Activated CD8-positive, alpha-beta memory T cell treated with anti-CD3 and anti-CD28 coated beads for 24 hours (primary cell): ENCODE measurements around the gene ADAM19.

ENCODE experiments used
- DNase-seq: peaks from one replicate; pipeline ENCODE4 v3.0.0-alpha.2; 2020

Gene ADAM19

DNA sequence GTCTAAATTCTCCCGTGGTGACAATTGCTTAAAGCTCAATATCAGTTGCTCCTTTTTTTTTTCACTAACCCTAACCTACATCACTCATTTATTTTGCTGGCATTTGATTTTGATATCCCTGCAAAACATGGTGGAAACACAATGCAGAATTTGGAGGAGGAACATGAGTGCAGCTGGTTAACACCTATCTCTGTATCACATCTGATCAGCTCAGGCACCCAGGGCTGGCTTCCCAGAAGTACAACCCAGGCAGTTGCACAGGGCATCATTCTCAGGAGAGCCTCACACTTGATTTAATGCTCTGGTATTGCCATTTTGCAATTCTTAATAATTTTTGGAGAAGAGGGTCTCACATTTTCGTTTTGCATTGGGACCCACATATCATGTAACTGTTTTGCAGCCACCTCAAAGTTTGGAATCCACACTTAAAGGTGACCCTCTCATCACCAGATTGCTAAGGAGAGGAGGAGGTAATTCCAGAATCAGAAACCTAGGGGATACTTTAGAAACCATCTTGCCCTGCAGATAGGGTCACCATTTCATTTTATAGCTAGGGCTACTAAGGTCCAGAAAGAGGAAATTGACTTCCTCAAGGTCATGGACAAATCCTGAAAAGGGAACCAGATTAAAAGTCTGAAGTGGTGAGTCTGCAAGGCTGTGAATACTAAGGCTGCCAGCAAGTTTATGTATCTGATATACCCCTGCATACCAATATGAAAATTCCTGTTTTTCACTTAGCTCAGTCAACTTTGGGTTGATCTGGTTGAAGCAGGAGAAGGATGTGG, 19.3 kb upstream of the ADAM19 start:
- DNase-seq, result no peak

- no peak for DNase-seq
Measured at GRCh38 chr5:157594257-157594656, 18.7 kb upstream of the ADAM19 start.

DNA sequence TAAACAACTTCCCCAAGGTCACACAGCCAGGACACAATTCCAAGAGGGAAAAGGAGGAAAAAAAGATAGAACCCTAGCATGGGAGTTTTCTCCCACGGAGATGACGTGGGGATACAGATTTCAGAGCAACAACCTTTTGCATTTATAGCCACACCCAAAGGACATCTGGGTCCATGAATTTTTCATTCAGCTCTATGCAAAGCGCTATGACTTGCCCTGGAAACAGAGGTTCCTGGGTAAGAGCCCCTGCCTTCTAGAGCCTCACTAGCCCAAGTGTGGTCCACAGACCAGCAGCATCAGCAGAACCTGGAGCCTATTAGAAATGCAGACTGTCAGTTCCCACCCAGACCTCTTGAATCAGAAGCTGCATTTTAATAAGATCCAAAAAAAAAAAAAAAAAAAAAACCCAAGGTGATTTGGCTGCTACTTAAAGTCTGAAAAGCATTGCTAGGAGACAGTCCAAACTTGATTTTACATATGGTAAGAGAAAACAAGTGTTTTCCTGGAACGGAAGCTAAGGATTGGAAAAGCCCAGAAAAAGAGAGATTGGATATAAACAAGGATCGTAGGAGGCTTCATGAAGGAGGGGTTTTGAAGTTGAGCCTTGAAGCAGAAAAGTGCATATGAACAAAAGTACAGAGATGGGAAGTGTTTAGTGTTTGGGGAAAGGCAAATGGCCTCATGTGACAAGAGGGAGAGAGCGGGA, 17.6 kb upstream of the ADAM19 start:
- no peak for DNase-seq

DNA sequence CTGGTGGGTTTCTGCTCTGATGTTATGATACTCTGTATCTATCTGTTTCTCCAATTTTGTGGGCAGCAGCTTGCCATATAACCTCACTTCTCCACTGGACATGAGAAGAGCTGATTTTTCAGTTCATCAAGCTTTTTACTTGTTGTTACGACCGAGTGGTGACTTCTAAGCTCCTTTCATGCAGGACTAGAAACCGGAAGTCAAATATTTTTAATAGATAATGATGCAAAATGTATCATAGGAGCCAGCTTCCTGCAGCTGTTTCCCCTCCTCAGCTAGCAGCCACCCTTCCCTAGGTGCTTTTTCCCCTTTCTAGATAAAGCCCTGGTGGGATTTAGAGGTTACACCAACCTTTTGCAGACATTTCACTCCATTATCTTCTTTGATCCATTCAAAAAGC, 17.0 kb upstream of the ADAM19 start:
- no peak for DNase-seq

DNA sequence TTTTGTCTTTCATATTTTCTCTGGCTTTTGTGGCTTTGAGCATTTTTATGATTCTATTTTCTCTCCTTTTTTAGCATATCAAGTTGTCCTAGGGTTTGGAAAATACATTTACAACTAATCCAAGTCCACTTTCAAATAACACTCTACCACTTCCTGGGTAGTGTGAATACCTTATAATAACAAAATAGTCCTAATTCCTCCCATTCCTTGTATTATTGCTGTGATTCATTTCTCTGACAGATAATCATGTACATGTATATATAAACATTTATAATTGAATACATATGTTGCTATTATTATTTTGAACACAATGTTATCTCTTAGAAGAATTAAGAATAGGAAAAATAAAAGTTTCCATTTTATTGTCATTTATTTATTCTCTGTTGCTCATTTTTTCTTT, 14.9 kb upstream of the ADAM19 start:
- no peak for DNase-seq

DNA sequence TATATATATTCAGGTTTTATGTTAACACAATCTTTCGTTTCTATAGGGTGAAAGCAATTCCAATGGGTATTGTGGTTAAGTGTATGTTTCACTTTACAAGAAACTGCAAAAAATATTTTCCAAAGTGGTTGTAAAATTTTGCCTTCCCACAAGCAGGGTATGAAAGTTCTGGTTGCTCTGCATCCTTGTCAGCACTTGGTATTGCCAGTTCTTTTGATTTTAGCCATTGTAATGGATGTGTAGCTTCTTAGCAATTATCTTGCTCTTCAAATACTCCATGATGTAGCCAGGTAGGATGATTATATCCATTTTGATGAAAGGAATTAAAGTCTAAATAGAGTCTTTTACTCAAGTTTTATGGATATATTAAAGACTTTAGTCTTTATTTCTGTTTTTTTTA, 9.1 kb upstream of the ADAM19 start:
- DNase-seq, result no peak

GRCh38 chr5:157582731-157583620, 7.4 kb upstream of the ADAM19 start:
- DNase-seq, result no peak

GRCh38 chr5:157581901-157582300, 6.3 kb upstream of the ADAM19 start:
- no peak for DNase-seq

DNA sequence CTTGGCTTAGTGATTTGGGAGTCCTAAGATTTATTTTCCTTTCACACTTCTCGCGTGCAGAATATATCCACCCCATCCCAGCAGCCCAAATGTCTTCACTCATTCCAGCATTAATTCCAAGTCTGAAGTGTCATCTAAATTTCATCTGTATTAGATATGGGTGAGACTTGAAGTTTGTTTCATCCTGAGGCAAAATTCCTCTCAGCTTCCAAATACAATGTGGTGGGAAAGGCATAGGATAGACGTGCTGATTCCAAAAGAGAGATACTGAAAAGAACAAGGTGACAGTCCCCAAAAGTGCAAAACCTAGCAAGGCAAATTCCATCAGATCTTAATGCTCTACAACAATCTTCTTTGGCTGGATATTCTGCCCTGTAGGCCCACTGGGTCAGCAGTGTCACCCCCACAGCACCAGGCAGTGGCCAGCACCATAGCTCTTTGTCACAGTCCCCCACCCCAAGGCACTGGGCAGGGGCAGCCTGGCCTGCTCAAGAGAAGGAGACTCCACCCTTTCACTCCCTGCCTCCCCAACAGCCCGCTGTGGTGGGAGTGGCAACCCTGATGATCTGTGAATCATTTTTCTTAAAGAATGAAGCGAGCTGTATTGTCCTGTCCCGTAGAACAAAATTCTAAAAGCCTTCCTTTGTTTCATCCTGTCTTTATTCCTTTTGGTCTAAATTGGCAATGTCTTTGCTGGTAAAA, 2.7 kb upstream of the ADAM19 start:
- DNase-seq, result no peak

GRCh38 chr5:157576678-157577077, 1.1 kb upstream of the ADAM19 start:
- no peak for DNase-seq

DNA sequence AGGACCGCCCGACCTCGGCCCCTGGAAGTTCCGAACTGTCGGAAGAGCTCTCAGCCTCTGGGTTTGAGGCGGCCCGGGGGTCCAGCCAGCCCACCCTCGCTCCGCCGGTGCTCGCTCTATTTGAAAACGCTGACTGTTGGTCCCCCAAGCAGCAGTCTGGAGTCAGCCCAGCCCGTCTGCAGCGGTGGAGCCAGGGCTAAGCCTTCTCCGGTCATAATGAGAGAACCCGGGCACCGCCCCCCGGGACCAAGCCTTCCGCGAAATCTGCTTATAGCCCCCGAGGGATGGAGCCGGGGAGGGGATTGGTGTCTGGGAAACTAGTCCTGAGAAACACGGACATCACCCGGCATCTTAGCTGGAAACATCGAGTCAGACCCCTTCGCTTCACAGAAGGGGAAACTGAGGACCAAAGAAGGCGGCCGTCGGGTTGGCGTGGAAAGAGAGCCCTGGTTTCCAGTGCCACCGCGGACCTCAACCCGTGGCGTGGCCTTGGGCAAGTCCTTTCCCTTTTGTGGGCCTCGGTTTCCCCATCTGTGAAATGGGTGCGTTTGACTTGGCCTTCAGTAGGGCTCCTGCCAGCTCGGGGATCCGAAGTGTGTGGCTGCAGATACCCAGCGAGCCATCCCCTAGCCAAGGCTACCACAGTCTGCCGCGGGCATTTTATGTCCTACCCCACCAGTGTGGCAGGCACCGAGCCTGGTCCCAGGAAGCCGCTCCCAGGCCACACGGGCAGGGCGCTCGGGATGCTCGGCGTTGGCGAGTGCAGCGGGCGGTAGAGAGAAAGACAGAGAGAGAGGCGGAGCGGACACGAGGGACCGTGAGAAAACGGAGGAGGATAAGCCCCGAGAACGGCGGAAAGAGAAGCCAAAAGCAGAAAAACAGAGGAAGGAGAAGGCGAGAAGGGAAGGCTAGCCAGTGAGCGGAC, 857 bp downstream of the ADAM19 start:
- peak; percentile 72 for DNase-seq

GRCh38 chr5:157571357-157571827, 4.2 kb downstream of the ADAM19 start:
- DNase-seq, result no peak

GRCh38 chr5:157570531-157571200, 4.9 kb downstream of the ADAM19 start:
- no peak for DNase-seq

GRCh38 chr5:157568720-157569119, 6.9 kb downstream of the ADAM19 start:
- no peak for DNase-seq

DNA sequence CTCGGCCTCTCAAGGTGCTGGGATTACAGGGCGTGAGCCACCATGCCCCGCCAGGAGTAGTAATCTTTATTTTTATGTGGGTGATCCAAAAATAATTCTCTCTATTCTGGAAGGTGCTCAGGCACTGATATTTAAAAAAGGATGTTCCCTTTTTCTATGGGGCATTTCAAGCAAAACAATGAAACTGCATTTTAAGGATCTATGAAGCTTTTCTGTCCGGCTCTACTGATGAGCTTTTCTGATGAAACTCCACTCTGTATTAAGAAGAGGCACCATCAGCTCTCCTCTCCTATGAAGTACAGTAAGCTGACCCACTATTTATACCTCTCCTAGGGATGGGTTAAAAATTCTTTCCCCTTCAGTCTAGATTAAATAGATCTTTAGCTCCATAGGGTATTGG, 7.4 kb downstream of the ADAM19 start:
- DNase-seq, result no peak

GRCh38 chr5:157566902-157567489, 8.6 kb downstream of the ADAM19 start:
- no peak for DNase-seq

GRCh38 chr5:157563929-157564716, 11.5 kb downstream of the ADAM19 start:
- no peak for DNase-seq

- DNase-seq, result no peak
Measured at GRCh38 chr5:157563373-157563928, 12.1 kb downstream of the ADAM19 start.

DNA sequence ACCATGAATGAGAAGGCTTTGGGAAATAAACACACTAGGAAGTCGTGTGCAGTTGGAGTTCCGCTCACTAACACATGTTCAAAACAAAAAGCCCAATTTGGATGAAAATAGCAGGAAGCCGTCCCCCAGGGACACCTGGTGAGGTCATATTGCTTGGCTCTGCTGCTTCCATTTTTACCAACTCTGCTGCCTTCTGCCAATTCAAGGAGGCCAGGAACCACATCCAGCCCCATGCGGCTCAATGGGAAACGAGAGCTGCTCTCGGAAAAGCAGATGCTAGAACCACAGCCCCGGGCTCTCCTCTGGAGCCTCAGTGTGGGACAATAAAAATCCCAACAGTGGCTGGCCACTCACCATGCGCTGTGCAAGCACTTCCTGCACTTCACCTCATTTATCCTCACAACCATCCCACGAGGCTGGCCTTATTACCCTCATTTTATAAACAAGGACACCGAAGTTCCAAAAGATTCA, 13.4 kb downstream of the ADAM19 start:
- DNase-seq, result no peak
